Measurements from ENCODE around the gene BCL2L12.
"Not testable (repeated sequence)": the region's sequence is repeated elsewhere in the genome, so short reads cannot be mapped to it uniquely, and the experiment has no call there.

The BCL2L12 gene

DNA sequence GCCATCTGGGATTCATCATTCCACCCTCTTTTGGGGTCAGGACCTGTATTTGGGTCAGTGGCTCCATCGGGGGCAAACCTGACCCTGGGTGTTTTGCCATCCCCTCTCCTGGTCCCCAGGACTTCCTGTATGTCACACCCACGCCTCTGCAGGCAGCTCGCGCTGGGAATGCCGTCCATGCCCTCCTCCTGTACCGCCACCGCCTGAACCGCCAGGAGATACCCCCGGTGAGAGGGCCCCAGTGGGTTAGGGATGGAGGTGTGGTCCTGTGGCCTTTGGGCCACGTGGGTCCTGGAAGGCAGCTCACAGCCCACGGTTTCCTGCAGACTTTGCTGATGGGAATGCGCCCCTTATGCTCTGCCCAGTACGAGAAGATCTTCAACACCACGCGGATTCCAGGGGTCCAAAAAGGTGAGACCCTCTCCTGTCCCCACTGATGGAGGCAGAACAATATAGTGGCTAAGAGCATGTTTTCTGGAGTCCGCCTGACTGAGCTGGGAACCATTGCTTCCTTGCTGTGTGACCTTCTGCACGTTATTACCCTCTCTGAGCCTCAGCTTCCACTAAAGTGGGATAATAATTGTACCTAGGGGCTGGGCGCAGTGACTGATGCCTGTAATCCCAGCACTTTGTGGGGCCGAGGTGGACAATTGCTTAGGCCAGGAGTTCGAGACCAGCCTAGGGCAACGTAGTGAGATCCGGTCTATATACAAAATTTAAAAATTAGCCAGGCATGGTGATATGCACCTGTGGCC, 39.3 kb downstream of the BCL2L12 start:
- no peak for DNase-seq (ENCODE audit: low read depth in 2 of 2, low spot score in 1 of 2)

DNA sequence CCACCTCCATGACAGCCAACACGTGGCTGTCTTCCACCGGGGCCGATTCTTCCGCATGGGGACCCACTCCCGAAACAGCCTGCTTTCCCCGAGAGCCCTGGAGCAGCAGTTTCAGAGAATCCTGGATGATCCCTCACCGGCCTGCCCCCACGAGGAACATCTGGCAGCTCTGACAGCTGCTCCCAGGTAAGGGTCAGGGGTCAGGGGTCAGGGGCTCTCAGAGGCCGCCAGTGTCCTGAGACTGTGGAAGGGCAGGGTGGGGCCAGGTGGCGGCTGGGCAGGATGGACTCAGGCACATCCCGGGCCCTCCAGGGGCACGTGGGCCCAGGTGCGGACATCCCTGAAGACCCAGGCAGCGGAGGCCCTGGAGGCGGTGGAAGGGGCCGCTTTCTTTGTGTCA, 40.2 kb downstream of the BCL2L12 start:
- DNase-seq (ENCODE audit: low read depth in 2 of 2, low spot score in 1 of 2), result no peak

DNA sequence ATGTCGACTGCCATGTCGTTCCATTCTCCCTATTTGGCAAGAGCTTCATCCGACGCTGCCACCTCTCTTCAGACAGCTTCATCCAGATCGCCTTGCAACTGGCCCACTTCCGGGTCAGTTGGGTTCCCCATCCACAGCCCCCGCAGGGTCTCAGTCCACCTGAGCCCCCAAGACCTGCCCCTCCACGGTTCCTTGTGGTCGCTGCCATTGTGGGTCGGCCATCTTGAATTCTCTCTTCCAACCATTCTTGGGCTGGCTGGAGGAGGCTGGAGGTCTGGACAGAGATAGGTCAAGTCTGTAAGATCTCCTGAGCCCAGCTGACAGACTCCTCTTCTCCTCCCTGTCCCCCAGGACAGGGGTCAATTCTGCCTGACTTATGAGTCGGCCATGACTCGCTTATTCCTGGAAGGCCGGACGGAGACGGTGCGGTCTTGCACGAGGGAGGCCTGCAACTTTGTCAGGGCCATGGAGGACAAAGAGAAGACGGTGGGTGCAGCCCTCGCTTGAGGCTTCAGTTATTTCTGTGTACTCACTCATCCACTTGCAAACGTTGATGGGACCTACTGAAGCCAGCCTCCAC, 44.7 kb downstream of the BCL2L12 start:
- no peak for DNase-seq (ENCODE audit: low read depth in 2 of 2, low spot score in 1 of 2)

DNA sequence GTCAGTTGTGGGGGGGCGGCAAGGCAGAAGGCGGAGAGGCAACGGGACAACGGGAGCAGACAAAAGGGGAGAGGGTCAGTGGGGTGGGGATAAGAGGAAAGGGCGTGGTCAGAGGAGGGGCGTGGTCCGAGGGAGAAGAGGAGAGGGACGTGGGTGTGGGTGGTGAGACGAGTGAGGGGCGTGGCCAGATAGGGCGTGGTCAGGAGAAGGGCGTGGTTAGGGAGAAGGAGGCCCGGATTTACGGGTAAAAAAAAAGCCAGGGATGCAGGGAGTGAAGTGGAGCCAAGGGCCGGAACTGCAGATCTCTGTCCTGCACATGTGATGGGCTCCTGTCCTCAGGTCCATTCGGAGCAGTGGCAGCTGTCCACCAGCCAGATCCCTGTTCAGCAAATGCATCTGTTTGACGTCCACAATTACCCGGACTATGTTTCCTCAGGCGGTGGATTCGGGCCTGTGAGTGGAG, 46.7 kb downstream of the BCL2L12 start:
- no peak for DNase-seq (ENCODE audit: low read depth in 2 of 2, low spot score in 1 of 2)

DNA sequence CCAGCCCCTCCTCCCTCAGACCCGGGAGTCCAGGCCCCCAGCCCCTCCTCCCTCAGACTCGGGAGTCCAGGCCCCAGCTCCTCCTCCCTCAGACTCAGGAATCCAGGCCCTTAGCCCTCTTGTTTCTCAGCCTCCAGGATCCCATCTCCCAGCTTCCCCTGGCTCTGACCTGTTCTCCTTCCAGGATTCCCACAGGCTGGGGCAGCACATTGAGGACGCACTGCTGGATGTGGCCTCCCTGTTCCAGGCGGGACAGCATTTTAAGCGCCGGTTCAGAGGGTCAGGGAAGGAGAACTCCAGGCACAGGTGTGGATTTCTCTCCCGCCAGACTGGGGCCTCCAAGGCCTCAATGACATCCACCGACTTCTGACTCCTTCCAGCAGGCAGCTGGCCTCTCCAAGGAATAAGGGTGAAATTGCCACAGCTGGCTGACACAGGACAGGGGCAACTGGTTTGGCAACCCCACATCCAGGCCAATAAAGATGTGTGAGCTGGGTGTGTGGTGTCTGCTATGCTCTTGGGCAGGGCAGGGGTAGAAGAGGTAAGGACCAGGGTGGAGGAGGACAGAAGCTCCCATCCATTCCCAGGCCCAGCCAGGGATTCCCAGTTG, 47.6 kb downstream of the BCL2L12 start:
- no peak for DNase-seq (ENCODE audit: low read depth in 2 of 2, low spot score in 1 of 2)

DNA sequence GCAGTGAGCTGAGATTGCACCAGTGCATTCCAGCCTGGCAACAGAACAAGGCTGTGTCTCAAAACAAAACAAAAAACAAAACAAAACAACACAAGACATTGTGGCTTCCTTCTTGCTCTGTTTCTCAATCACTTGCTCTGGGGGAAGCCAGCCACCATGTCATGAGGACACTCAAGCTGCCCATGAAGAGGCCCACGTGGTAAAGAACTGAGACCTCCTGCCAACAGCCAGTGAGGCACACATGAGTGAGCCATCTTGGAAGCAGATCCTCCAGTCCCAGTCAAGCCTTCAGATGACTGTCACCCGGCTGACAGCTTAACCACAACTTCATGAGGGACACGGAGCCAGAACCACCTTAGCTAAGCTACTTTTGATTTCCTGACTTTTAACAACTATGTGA, 50.4 kb downstream of the BCL2L12 start:
- DNase-seq (ENCODE audit: low read depth in 2 of 2, low spot score in 1 of 2), result no peak

DNA sequence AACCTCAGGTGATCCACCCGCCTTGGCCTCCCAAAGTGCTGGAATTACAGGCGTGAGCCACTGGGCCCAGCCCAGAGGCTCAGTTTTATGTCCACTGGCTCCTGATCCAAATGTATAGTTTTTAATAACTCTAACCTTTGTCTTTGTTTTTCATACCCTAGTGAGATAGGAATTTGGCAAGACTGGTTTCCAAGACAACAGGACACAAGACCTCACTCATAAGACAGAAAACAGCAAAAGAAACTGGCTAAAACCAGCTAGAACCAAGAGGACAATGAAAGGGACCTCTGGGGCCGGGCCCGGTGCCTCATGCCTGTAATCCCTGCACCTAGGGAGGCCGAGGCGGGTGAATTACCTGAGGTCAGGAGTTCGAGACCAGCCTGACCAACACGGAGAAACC, 52.8 kb downstream of the BCL2L12 start:
- DNase-seq (ENCODE audit: low read depth in 2 of 2, low spot score in 1 of 2), result no peak

DNA sequence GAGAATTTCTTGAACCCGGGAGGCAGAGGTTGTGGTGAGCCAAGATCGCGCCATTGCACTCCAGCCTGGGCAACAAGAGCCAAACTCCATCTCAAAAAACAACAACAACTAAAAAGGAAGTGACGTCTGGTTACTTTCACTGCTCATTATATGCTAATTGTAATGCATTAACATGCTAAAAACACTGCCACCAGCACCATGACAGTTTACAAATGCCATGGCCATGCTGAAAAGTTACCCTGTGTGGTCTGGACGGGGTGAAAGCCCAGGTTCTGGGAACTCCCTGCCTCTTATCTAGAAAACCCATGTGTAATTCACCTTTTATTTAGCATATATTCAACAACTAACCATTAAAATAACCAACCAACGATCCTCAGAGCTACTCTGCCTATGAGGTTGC, 53.3 kb downstream of the BCL2L12 start:
- no peak for DNase-seq (ENCODE audit: low read depth in 2 of 2, low spot score in 1 of 2)

DNA sequence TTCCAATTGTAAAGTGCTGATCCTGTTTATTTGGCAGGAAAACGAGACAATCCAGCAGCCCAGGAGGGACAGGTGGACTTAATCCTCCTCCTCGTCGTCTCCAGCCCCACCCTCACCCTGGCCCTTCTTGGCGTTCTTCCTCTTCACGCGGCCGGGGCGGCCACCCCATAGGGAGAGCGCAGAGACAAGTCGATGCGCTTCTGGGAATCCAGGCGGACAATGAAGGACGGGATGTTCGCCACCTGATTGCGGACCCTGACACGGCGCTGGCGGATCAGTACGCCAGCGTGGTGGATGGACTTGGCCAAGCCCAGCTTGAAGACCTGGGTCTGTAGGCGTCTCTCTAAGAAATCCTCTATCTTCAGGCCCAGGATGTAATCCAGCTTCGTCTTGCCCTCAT, 53.7 kb downstream of the BCL2L12 start:
- not testable (repeated sequence) for DNase-seq (ENCODE audit: low read depth in 2 of 2, low spot score in 1 of 2)
